GM18519 (cell line): ENCODE results near the gene PUM1.
A peak's percentile ranks its signal among the peaks of the same experiment; 100 is the strongest.
"Not testable (repeated sequence)": the region's sequence is repeated elsewhere in the genome, so short reads cannot be mapped to it uniquely, and the experiment has no call there.

Source experiments
- ATAC-seq: cut with Tn5 transposase; IDR thresholded peaks from one replicate; pipeline ENCODE4 v1.9.1; 2021; ENCODE audit warnings: mild to moderate bottlenecking, moderate library complexity; ENCODE audit not compliant: unreplicated experiment, low FRiP score

The PUM1 gene, protein sequence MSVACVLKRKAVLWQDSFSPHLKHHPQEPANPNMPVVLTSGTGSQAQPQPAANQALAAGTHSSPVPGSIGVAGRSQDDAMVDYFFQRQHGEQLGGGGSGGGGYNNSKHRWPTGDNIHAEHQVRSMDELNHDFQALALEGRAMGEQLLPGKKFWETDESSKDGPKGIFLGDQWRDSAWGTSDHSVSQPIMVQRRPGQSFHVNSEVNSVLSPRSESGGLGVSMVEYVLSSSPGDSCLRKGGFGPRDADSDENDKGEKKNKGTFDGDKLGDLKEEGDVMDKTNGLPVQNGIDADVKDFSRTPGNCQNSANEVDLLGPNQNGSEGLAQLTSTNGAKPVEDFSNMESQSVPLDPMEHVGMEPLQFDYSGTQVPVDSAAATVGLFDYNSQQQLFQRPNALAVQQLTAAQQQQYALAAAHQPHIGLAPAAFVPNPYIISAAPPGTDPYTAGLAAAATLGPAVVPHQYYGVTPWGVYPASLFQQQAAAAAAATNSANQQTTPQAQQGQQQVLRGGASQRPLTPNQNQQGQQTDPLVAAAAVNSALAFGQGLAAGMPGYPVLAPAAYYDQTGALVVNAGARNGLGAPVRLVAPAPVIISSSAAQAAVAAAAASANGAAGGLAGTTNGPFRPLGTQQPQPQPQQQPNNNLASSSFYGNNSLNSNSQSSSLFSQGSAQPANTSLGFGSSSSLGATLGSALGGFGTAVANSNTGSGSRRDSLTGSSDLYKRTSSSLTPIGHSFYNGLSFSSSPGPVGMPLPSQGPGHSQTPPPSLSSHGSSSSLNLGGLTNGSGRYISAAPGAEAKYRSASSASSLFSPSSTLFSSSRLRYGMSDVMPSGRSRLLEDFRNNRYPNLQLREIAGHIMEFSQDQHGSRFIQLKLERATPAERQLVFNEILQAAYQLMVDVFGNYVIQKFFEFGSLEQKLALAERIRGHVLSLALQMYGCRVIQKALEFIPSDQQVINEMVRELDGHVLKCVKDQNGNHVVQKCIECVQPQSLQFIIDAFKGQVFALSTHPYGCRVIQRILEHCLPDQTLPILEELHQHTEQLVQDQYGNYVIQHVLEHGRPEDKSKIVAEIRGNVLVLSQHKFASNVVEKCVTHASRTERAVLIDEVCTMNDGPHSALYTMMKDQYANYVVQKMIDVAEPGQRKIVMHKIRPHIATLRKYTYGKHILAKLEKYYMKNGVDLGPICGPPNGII

GRCh38 chr1:31065310-31066217, at the start of gene PUM1:
PUM1 (minus strand) TSS chr1:31065717; CDS start chr1:31059566, 6,151 bp downstream.
- peak; percentile 89 for ATAC-seq

DNA sequence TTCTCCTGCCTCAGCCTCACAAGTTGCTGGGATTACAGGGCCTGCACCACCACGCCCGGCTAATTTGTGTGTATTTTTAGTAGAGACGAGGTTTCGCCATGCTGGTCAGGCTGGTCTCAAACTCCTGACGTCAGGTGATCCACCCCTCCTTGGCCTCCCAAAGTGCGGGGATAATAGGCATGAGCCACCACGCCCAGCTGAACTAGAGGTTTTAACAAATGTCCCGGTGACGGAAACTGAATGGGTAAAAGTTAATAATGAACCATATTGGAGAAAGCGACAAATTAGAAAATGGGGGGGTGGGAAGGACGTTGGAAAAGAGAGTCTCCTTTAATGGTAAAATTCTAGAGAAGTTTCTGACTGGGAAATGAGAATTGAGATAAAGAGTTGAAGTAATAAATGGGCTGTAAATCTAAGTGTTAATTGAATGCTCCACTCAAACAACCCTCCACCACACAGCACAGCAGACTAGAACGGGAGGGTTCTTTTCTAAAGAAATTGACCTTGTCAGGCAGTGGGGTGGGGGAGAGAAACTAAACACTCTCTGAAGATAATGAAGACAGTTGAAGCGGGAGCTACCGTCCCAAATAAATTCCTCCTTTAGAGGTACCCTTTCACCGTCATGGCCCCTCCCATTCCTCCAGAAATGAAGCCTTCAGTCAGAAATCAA, 46.9 kb upstream of the PUM1 start:
- ATAC-seq, result no peak

DNA sequence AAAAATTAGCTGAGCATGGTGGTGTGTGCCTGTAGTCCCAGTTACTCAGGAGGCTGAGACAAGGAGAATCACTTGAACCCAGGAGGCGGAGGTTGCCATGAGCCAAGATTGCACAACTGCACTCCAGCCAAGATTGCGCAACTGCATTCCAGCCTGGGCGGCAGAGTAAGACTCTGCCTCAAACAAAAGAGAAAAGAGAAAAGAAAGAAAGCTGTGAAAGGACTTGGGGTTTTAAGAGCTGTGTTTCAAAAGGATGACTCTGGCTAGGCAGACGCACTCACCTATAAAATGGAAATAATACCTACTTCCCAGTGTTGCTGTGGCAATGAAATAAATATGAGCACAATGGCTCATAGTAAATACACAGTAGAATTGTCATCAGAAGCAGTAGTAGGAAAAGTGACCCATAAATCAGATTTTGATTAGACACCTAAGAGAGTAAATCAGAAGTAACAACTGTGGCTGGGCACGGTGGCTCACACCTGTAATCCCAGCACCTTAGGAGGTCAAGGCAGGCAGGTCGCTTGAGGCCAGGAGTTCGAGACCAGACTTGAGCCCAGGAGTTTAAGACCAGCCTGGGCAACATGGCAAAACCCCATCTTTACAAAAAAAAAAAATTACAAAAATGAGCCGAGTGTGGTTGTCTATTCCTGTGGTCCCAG, 45.9 kb upstream of the PUM1 start:
- ATAC-seq, result no peak

GRCh38 chr1:31110846-31111245, 45.3 kb upstream of the PUM1 start:
- no peak for ATAC-seq

DNA sequence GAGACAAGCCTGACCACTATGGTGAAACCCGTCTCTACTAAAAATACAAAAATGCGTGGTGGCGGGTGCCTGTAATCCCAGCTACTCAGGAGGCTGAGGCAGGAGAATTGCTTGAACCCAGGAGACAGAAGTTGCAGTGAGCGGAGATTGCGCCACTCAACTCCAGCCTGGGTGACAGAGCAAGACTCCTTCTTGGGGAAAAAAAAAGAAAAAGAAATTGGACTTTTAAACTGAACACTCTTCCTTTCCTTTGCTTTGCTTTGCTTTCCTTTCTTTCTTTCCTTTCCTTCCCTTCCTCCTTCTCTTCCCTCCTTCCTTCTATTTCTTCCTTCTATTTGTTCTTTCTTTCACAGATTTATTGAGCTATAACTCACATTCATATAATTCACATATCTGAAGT, 43.3 kb upstream of the PUM1 start:
- no peak for ATAC-seq

- no peak for ATAC-seq
Measured at GRCh38 chr1:31105646-31106045, 40.1 kb upstream of the PUM1 start.

DNA sequence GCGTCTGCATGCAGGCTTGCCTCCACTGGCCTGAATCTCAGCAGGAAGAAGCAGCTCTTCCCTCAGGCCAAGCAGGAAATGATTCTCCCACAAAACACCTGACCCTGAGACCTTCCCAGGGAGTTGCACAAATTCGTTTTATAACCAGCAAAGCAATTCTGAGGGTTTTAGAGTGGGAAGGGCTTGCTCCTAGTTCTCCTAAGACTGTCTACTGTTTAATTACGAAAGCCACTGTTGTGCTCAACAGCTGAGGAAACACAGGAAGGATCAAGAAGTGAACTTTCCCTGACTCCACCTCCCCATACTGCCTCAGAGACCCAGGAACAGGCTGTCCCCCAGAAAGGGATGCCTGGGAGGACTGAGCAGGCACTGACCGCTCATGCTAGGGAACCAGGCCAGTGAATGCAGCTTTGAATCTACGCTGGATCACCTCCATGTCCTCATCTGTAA, 37.0 kb upstream of the PUM1 start:
- ATAC-seq, result no peak

- no peak for ATAC-seq
Measured at GRCh38 chr1:31101147-31101502, 35.6 kb upstream of the PUM1 start.

GRCh38 chr1:31099293-31100032, 33.9 kb upstream of the PUM1 start:
- ATAC-seq, result no peak

DNA sequence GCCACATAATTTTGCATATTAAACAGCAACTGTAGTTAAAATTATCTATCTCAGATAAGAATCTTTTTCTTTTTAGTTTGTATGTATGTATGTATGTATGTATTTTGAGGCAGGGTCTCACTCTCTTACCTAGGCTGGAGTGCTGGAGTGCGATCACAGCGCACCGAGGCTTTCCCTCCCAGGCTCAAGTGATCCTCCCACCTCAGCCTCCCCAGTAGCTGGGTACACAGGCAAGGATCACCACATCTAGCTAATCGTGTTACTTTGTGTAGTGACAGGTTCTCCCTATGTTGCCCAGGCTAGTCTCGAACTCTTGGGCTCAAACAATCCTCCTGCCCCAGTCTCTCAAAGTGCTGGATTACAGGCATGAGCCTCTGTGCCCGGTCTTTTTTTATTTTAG, 30.5 kb upstream of the PUM1 start:
- no peak for ATAC-seq

- no peak for ATAC-seq
Measured at GRCh38 chr1:31095298-31095981, 29.9 kb upstream of the PUM1 start.

GRCh38 chr1:31088081-31088480, 22.6 kb upstream of the PUM1 start:
- not testable (repeated sequence) for ATAC-seq

DNA sequence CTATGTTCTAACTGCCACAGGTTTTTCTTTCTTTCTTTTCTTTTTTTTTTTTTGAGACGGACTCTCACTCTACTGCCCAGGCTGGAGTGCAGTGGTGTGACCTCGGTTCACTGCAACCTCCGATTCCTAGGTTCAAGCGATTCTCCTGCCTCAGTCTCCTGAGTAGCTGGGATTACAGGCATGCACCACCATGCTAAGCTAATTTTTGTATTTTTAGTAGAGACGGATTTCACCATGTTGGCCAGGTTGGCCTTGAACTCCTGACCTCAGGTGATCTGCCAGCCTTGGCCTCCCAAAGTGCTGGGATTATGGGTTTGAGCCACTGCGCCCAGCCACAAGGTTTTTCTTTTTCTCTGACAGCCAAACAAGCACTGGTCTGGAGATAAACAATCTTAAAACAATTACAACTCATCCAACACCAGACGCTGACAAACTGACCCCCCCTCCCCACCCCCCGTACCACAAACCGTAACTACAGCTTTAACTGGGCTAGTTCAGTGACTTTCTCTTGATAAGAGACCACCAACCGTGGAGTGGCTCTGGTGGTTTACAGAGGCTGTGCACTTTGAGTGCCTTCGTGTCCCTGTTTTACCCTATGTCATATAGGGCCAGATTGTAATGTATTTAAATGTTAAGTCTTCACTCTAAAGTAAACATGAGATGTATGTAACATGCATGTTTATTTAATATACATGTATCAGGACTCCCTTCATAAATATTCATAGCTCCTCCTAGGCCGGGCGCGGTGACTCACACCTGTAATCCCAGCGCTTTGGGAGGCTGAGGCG, 19.5 kb upstream of the PUM1 start:
- no peak for ATAC-seq

DNA sequence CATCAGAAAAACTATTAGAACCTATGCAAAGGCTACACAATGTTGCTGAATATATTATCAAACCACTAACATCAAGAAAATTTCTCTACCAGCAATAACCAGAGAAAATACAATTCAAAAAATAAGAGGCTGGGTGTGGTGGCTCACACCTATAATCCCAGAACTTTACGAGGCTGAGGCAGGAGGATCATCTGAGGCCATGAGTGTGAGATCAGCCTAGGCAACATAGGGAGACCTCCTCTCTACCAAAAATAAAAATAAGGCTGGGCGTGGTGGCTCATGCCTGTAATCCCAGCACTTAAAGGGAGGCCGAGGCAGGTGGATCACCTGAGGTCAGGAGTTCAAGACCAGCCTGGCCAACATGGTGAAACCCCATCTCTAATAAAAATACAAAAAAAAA, 16.9 kb upstream of the PUM1 start:
- no peak for ATAC-seq

GRCh38 chr1:31073044-31073443, 7.5 kb upstream of the PUM1 start:
- ATAC-seq, result no peak

- ATAC-seq, result no peak
Measured at GRCh38 chr1:31072304-31072746, 6.8 kb upstream of the PUM1 start.

DNA sequence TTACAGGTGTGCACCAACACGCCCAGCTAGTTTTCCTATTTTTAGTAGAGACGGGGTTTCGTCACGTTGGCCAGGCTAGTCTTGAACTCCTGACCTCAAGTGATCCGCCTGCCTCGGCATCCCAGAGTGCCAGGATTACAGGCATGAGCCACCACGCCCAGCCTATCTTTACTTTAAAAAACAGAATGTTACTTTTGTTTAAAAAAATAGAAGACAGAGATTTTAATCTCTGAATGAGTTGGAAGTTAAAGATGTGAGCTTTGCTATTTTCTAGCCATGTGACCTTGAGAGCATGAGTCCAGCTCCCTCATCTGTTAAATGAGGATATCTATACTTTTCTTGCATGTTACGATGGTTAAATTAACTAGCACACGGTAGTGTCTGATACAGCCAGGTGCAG, 3.9 kb upstream of the PUM1 start:
- ATAC-seq, result no peak
